NT2/D1 (cell line): ENCODE data around the gene SLC10A1.
"Not testable (repeated sequence)": the region's sequence is repeated elsewhere in the genome, so short reads cannot be mapped to it uniquely, and the experiment has no call there.

Experiments
- DNase-seq: peaks from one replicate; pipeline ENCODE4 v3.0.0-alpha.2; 2011; ENCODE audit warnings: low read depth, low spot score
- H3K27me3 ChIP-seq: 2 replicates; pipeline ENCODE4 v1.6.0; 2011; ENCODE audit warnings: mild to moderate bottlenecking; ENCODE audit not compliant: insufficient read length, insufficient read depth
- H3K36me3 ChIP-seq: 2 replicates; pipeline ENCODE4 v1.6.1; 2011; ENCODE audit warnings: mild to moderate bottlenecking, low read length, mixed read lengths; ENCODE audit not compliant: insufficient read depth, insufficient read length
- H3K4me1 ChIP-seq: 2 replicates; pipeline ENCODE4 v1.5.1; 2011; ENCODE audit not compliant: insufficient read depth, insufficient read length
- H3K4me3 ChIP-seq: 2 replicates; pipeline ENCODE4 v1.5.1; 2011; ENCODE audit warnings: low read depth; ENCODE audit not compliant: insufficient read length
- H3K9ac ChIP-seq: 2 replicates; pipeline ENCODE4 v1.6.0; 2011; ENCODE audit warnings: low read depth; ENCODE audit not compliant: insufficient read length
- H3K9me3 ChIP-seq: 2 replicates; pipeline ENCODE4 v1.5.1; 2011; ENCODE audit warnings: mild to moderate bottlenecking, low read length; ENCODE audit not compliant: insufficient read depth
- SUZ12 ChIP-seq: IDR thresholded peaks from 2 replicates; pipeline ENCODE4 v1.6.1; 2011; ENCODE audit not compliant: insufficient read length, insufficient read depth; ENCODE audit errors: extremely low read depth
- YY1 ChIP-seq: IDR thresholded peaks from 2 replicates; pipeline ENCODE4 v1.6.1; 2011; ENCODE audit not compliant: insufficient read length, insufficient read depth
- ZNF274 ChIP-seq: IDR thresholded peaks from 2 replicates; pipeline ENCODE4 v1.6.1; 2011; ENCODE audit warnings: mild to moderate bottlenecking, low read depth, low read length

The SLC10A1 gene

GRCh38 chr14:69816216-69816615, 19.2 kb upstream of the SLC10A1 start:
- H3K9me3 ChIP-seq = no peaks in the 10 kb centered on the region
- no peaks in the 10 kb centered on the region for H3K36me3 ChIP-seq
- H3K4me3 ChIP-seq = no peak overlapping the region
- no peaks in the 10 kb centered on the region for H3K4me1 ChIP-seq
- no peak for DNase-seq
- no peak for TF ChIP-seq SUZ12
- H3K9ac ChIP-seq = no peak overlapping the region
- no peaks in the 10 kb centered on the region for H3K27me3 ChIP-seq

GRCh38 chr14:69815556-69815955, 18.5 kb upstream of the SLC10A1 start:
- TF ChIP-seq YY1 = no peak
- no peak for TF ChIP-seq ZNF274
- no peak for TF ChIP-seq SUZ12
- no peak overlapping the region for H3K9ac ChIP-seq
- H3K4me3 ChIP-seq = no peak overlapping the region
- no peaks in the 10 kb centered on the region for H3K27me3 ChIP-seq
- H3K4me1 ChIP-seq = no peaks in the 10 kb centered on the region
- no peaks in the 10 kb centered on the region for H3K36me3 ChIP-seq
- DNase-seq = no peak
- no peaks in the 10 kb centered on the region for H3K9me3 ChIP-seq

GRCh38 chr14:69814397-69814796, 17.4 kb upstream of the SLC10A1 start:
- H3K9ac ChIP-seq = no peak overlapping the region
- no peaks in the 10 kb centered on the region for H3K4me1 ChIP-seq
- H3K27me3 ChIP-seq = no peaks in the 10 kb centered on the region
- no peak for TF ChIP-seq YY1
- no peak for TF ChIP-seq SUZ12
- TF ChIP-seq ZNF274 = no peak
- no peak overlapping the region for H3K4me3 ChIP-seq
- H3K36me3 ChIP-seq = no peaks in the 10 kb centered on the region
- no peaks in the 10 kb centered on the region for H3K9me3 ChIP-seq
- DNase-seq = no peak

GRCh38 chr14:69813346-69813745, 16.3 kb upstream of the SLC10A1 start:
- not testable (repeated sequence) for H3K9me3 ChIP-seq, H3K4me1 ChIP-seq, DNase-seq, H3K9ac ChIP-seq, H3K27me3 ChIP-seq, H3K4me3 ChIP-seq, H3K36me3 ChIP-seq

GRCh38 chr14:69812711-69813110, 15.7 kb upstream of the SLC10A1 start:
- Histone ChIP-seq H3K36me3 (no peaks in the 10 kb centered on the region), H3K9ac (no peak overlapping the region), H3K4me1 (no peaks in the 10 kb centered on the region), H3K4me3 (no peak overlapping the region), H3K9me3 (no peaks in the 10 kb centered on the region), H3K27me3 (no peaks in the 10 kb centered on the region)
- no peak for TF ChIP-seq ZNF274
- no peak for TF ChIP-seq YY1
- no peak for TF ChIP-seq SUZ12
- DNase-seq = no peak

GRCh38 chr14:69811868-69812252, 14.8 kb upstream of the SLC10A1 start:
- H3K9ac ChIP-seq = no peak overlapping the region
- no peak overlapping the region for H3K4me3 ChIP-seq
- no peak for TF ChIP-seq ZNF274
- TF ChIP-seq SUZ12 = no peak
- TF ChIP-seq YY1 = no peak
- H3K4me1 ChIP-seq = no peaks in the 10 kb centered on the region
- no peaks in the 10 kb centered on the region for H3K27me3 ChIP-seq
- H3K36me3 ChIP-seq = no peaks in the 10 kb centered on the region
- no peak for DNase-seq
- H3K9me3 ChIP-seq = no peaks in the 10 kb centered on the region

- DNase-seq = no peak
- Histone ChIP-seq H3K27me3 (no peaks in the 10 kb centered on the region), H3K4me1 (no peaks in the 10 kb centered on the region)
Observed at GRCh38 chr14:69811227-69811867, 14.3 kb upstream of the SLC10A1 start.

GRCh38 chr14:69808919-69809808, 12.1 kb upstream of the SLC10A1 start:
- Histone ChIP-seq H3K4me3 (no peak overlapping the region), H3K9me3 (no peaks in the 10 kb centered on the region), H3K36me3 (no peaks in the 10 kb centered on the region), H3K27me3 (no peaks in the 10 kb centered on the region), H3K4me1 (no peaks in the 10 kb centered on the region), H3K9ac (no peak overlapping the region)
- TF ChIP-seq SUZ12 (no peak), YY1 (no peak), ZNF274 (no peak)
- no peak for DNase-seq

More at GRCh38 chr14:69811227-69811867, 14.3 kb upstream of the SLC10A1 start:
- H3K4me3 ChIP-seq = no peak overlapping the region
- TF ChIP-seq YY1 = no peak
- no peak for TF ChIP-seq ZNF274
- TF ChIP-seq SUZ12 = no peak
- H3K9me3 ChIP-seq = no peaks in the 10 kb centered on the region
- H3K9ac ChIP-seq = no peak overlapping the region
- H3K36me3 ChIP-seq = no peaks in the 10 kb centered on the region
